ENCODE results near the gene PDE10A.

The PDE10A gene

DNA sequence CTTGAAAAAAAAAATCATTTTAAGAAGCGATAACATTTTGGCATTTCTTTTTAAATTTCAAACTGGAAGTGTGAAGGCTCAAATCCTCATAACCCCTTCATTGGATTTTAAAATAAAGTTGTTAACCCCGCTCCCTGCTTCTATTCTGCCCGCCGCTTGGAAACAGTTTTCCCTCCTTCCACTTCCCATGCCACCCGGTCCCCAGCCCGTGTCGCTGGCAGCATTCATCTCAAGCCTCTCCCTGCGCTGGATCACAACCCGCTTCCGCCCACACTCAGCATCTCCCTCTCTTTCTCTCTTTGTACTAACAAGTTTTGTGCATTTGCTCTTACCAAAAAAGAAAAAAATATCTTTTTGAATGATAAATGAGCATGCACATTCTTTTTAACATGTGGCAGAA, 15.4 kb upstream of the PDE10A start:
- DNase-seq (ENCODE audit: low read depth, low spot score) = no peak

DNA sequence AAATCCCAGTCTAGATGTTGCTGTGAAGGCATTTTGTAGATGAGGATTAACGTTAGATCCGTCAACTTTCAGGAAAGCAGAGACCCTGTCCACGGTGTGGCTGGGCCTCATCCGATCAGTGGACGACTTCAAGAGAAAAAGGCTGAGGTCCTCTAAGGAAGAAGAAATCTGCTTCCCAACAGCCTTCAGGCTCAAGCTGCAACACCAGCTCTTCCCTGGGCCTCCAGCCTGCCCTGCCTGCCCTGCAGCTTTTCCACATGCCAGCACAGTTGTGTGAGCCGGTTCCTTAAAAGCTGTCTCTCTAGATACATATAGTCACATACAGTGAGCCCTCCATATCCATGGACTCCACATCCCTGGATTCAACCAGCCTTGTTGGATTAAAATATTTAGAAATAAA, 14.1 kb upstream of the PDE10A start:
- DNase-seq (ENCODE audit: low read depth, low spot score) = no peak

DNA sequence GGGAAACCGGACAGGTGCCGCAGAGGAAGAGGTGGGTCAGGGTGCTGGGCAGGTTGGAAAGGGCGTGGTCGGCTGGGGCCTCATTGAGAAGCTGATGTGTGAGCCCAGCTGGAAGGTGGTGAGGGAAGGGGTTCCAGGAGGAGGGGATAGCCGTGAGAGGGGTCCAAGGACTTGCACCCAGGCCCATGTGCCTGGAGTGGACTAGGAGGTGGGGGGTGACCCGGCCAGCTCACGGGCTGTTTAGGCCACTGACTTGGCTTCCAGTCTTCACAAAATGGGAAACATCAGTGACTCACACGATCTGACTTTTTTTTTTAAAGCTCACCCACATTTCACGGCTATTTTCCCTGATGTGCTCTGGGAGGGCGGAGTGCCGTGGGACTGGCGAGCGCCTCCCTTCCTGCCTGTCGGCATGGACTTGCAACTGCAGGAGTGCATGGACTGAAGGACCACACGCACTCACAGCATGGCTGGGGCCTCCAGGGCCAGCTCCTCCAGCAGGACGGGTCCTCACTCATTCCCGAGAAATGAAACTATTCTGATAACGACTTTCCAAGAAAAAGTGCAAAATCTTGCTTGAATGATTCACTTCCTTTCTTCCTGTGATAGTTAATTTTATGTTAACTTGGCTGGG, 13.5 kb upstream of the PDE10A start:
- DNase-seq (ENCODE audit: low read depth, low spot score) = no peak

DNA sequence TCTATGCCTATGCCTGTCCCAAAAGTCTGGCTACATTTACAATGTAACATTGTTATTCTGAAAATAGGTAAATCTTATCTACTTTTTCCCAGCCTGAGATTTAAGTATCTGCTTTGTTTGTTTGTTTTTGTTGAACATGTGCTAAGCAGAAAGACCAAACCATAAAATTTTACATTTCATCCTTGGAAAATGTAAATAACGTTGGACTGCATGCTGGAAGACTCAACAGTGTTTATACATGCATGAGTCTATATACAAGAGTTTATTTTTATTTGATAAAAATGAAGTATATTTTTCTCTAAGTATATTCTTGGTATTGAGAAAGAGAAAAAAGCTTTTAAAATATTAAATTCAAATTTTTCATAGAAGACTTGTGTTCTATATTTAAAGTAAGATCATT, 12.1 kb upstream of the PDE10A start:
- DNase-seq (ENCODE audit: low read depth, low spot score) = no peak

DNA sequence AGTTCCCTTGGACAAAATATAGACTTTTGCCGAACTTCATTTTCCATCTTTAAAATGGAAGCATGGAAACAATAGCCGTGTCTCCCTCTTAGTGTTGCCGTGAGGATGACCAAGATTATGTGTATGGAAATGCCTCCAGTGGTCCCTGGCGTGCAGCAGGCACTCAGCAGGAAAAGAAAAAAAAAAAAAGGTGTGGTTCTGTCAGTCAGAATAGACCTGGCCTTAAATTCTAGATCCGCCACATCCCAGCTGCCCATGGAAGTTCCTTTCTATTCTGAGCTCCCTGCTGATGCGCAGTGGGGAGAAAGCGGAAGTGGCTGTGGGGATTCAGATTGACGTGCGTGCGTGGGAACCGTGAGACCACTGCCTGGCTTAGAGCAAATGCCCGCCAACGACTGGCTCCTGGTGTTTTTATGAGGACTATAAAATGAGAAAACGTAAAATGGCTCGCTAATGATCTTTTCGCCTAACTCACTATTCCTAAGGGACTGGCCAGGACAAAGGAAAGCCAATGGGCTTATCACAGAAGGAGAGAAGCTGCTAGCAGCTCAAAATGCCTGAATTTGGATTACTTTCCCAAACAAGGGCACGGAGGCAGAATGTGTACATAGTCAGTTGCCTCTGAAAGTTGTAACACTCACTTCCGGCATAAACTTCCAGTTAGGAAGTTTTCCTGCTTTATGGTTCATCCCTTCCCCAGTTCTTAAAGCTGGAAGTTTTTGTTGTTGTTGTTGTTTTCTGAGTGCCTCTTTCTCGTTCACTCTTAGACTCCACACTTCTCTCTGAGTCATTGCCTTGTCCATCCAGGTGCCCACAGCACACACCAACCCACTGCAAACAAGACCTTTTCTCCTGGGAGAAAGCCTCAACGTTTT, 11.4 kb upstream of the PDE10A start:
- DNase-seq (ENCODE audit: low read depth, low spot score) = peak; percentile 29

DNA sequence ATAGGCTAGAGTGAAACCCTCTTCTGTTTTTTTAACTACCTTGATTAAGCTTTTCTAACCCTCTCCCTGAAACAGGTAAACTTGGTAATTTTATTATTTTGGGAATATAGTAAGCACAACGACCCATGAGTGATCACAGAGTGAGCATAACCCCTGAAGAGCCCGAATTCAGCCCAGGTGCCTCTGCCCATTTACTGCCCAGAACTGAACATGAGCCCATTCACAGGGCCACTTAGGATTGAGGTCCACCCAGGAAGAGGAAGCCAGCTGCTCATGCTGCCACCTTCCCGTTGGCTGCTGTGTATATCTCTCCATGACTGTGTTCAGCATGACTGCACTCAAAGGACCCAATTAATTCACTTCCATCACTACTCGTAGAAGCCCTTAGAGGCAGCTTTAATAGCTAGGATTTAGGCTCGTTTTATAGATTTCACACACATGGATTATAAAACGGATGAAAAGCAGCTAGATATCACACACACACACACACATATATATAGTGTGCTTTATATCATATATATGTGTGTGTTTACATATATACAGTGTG, 8.3 kb upstream of the PDE10A start:
- DNase-seq (ENCODE audit: low read depth, low spot score) = no peak

DNA sequence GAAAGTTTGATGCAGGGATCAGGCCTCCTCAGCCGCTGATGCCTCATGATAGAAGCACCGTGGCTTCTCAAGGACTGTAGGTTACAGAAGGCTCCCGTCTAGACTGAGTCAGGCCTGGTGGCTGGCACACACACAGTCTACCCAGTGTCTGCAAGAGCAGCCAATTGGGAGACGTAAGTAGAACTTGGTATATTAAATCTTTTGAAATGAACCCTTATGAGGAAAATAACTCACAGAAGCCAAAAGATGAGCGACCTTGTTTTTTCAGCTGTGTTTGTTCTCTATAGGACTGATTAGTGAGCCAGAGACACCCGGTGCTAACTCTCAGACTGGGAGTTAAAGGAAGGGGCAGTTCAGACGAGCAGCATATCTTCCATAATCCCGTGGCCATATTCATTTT, 5.9 kb upstream of the PDE10A start:
- no peak for DNase-seq (ENCODE audit: low read depth, low spot score)

DNA sequence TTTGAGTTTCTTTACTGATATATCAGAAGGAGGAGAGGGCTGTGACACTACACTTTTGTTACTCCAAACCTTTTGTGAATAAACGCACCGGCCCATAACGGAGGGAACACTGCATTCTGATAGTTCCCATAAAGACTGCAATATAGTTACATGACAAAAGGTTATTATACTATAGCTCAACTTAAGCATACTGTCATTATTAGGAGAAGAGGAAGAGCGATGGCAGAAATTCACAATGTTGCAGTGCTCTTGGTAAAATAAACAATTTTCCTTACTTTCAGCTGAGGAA, 2.3 kb upstream of the PDE10A start:
- no peak for DNase-seq (ENCODE audit: low read depth, low spot score)

DNA sequence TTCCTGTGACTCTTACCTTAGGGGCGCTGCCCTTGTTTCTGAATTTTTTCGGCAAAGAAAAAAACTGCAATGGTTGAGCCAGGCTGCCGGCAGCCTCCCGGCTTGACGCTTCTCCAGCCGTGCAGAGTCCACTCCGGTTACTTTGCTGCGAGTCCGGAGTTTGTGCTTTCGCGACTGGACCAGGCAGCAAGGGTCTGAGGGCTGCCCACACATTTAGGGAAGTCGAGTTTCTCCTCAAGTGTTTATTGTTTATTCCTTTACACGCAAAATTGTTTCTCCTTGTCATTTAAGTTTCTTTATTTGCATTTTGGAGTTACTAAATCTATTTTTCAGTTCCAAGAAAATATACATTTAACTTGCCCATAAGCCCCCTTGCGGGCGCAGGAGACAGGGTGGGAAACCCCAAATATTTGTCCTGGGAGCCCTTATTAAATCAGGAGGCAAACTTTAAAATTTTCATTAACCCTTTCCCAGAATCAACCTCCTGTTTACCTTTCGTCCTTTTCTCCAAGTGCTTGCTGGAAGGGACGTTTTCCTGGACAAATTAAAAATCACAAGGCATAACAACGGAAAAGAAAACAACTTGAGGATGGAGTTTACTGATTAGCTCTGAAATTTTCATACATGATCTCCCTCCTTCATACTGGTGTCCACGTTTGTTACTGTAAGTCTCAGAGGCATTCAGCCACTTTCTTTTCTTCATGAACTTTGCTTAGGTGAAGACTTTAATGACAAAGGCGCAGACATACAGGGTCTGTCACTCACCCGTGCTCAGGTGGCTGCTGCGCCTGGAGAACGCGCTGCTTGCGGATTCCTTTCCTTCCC, 1.7 kb upstream of the PDE10A start:
- peak; percentile 28 for DNase-seq (ENCODE audit: low read depth, low spot score)

DNA sequence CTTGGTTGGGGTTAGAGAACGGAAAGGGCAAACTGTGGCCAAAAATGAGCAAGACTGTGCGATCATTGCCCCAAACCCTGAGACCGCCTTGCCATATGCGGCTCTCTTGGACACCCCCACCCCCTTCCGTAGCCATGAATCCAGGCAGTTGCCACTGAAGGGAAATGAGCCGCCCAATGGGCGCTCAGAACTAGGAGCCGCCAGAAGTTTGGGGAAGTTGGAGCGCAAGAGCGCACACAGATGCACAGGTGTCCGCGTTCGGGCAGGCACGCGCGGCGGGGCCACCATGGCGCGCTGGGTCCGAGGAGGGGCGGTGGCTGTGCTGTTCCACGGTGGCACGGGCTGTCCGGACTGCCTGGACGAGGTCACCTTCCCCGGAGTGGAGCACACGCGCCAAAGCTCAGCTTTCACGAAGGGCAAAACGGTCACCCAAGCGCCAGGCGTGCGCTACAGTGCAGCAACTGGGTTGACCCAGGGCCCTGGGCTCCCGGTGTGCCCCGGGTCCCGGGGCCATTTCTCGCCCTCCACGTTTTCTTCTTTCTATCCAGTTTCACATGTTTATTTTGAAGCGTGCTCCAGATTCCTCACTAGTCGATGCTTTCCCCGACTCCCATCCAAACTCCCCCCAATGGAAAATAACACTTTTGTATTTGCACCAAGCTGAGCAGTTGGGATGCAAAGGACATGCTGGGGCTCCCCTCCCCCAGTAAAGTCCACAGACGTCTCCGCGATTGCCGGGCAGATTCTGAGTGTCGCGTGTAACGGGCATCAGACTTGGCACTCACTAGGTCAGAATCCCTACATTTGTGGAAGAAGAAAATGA, 906 bp upstream of the PDE10A start:
- DNase-seq (ENCODE audit: low read depth, low spot score) = peak; percentile 27

DNA sequence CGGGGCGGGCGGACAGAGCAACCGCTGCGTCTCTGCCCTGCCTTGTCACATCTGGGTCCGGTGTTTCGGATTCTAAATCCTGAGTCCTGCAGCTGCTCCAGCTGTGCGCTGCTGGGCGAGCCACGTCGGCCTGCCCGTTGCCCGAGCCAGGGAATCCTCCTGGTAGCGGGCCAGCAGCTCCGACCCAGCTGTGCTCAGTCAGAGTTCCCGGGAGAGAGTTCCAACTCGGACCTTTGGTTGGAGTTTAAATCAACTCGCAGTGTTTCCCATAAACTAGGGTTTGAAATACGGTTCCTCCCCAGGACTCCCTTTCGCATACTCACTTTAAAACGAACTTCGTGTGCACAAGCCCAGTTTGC, 315 bp upstream of the PDE10A start:
- DNase-seq (ENCODE audit: low read depth, low spot score) = peak; percentile 52

DNA sequence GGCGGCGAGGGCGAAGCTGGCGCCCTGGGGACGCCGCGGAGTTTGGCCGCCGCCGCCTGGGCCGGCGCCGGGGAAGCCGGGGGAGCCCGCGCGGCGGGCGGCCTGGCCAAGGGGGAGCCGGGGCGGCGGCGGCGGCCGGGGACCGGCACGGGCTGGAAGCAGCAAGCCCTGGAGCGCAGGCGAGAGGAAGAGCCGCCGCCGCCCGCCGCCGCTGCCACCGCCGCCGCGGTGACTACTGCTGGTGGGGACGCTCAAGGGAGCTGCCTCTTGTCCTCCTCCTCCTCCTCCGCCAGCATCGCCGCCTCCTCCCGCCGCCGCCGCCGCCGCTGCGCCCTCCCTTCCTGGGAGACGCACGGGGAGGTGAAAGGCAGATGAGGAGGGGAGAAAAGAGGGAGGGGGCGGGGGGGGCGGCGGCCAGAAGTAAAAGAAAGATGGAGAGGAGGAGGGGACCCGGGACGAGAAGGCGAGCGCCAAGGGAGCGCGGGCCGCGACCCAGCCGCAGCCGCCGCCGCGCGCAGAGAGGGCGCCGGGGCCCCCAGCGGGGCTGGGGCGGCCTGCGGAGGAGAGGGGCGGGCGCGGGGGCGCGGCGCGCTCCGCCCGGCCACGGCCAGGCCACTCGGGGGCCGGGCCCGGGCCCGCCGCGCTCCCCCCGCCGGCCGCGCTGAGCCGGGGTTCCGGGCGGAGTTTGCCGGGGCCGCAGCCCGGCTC, 846 bp downstream of the PDE10A start:
- DNase-seq (ENCODE audit: low read depth, low spot score) = peak; percentile 49

DNA sequence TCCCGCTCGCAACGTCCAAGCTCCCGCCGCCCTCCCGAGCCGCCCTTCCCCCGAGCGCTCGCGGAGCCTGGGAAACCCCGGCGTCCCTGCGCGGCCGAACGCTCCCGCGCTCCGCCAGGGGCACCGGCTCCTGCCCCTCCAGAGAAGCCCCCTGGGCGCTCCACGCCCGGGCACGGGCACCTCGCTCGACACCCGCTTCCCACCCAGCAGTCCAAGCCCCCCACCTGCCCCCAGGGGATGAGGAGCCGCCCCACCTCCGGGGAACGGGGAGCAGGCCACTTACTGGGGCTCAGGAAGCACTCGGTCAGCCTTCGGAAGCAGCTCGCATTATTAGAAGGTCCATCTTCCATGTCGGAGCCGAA, 1.4 kb downstream of the PDE10A start:
- DNase-seq (ENCODE audit: low read depth, low spot score) = no peak

DNA sequence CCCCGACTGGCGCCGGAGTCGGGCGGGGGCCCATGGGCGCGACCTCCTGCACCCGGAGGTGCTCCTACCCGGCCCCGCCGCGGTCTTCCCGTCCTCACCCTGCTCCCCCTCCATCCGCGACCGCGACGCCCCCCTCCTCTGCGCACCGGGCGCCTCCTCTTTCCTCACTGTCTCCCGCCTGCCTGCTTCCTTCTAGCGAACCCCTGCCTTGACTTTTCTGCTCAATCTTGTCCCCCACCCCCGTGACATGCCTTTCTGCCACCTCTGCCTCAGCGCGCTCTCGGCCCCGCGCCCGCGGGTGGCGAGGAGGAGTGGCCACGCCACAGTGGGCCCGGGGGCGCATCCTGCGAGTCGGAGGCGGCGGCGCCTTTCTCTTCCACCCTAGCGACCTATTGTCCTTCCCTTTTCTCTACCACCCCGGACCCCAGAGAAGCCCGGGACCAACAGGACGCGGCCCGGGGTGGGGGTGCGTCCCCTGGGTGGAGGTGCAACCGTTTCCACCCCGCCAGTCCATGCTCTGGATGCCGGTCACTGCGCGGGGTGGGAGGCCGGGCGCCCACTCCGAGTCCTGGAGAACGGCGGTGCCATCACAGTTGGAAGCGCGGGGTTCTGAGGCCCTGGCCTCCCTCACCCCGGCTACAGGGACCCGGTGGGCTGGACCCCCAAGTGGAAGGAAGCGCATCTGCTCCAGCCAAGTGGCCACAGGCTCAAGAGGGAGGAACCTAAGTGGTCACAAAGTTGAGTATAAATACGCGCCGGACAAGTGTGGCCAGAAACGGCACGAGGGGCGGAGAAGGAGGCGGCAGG, 2.0 kb downstream of the PDE10A start:
- peak; percentile 28 for DNase-seq (ENCODE audit: low read depth, low spot score)

DNA sequence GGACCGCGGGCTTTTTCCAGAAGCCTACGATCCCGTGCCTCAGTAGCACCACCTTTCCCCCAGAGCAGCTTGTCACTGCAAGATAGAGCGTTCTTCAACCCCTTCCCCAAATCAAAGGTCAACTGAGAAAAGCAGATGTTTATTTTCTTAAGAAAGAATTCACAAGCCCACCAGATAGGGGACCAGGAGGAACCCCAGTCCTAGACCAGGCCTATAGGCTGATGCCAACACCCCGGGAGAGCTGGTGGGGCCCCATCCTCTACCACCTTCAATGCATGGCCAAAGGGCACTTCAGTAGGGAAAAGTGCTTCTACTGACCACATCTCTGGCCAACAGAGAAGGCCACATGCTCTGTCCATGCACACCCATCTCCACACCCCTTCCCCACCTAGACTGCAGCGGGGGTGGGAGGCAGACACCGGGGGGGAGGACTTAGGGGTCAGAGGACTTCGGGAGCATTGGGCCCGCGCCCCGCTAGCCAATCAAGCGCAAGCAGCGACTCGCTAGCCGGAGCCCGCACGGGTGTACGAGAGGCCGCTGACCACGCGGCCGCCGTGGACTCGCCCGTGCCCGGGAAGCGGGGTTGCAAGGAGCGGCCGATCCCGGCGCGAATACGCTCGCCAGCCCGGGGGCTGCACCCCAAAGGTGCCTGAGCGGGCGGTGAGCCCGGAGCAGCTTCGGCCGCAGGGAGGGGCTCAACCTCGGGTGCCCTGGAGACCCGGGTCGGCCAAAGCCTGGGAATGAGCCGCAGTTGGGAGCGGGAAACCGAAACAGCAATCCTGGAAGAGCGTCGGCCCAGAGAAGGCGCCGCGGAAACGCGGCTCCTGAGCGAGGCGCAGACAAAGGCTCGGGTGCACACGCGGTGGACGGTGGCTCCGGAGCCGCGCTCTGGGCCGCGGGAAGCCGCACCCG, 2.8 kb downstream of the PDE10A start:
- DNase-seq (ENCODE audit: low read depth, low spot score) = peak; percentile 45

DNA sequence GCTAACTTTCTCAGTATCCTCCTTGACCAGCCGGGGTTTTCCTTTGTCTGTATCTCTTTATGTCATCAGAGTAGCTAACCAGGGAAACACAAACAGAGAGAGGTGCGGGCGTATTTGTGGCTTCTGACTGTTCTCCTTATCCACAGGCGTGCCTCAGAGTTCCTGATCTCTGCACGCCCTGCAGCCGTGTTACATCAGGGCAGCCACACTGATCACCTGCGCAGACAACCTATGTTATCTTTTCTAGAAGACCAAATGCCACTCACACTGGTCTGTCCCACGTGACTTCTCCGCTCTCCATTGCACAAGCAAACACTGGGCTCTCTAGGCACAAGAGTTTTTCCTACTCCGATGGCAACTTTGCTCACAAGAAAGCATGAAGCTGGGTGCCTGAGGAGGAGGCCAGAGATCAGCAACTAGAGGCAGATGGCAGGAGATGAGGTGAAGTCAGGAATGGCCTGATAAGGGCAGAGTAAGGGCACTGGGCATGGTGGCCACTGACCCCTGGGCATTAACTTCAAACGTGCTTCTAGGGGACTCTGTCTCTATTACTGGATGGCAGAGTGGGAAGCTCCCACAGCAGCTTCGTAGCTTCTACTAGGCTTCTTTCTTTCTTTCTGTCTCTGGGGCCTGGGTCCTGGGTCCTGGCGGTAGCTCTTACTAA, 4.5 kb downstream of the PDE10A start:
- DNase-seq (ENCODE audit: low read depth, low spot score) = peak; percentile 56

DNA sequence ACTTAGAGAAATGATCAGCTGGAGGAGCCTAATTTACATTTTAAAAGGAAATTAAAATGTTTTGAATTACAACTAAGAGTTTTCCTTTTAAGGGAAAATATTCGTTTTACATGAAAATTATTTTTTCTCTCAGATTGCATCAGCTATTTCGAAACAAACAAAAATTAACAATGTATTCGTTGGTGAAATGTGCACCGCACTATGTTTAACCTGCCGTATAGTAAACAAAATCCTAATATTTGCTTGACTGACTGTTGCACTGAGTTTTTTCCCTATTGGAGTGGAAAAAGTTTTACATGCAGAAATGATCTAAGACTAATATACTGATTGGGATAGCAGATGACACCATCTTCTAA, 5.7 kb downstream of the PDE10A start:
- no peak for DNase-seq (ENCODE audit: low read depth, low spot score)

DNA sequence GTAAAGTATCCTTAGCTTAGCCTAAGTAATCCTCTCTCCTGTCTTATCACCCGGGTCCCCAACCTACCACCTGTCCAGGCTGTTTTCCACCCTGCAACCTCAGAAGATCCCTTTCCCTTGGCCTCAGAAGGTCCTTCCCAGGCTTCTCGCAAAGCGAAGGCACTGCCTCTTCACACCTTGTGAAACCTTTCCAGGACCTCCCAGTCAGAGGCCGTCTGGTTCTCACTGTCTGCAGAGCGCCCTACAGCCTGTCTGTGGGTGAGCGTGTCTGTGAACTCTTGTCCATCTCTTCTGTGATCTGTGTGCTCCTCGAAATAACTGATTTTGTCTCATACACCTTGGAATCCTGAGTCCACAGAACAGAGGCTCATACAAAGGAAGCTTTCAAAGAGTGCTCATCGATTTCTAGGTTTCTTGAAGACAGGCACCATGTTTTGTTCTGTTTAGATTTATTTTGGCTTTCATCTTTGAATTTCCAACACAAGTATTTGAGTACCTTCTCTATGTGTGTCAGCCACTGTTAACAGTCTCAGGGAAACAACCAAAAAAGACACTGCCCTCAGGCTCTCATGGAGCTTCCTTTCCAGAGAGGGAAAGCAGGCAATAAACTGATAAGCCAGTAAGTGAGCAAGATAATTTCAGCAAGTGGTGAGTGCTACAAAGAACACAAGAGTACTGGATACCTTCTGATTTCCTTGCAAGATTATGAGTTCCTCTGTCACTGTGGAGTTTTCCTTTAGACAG, 6.3 kb downstream of the PDE10A start:
- peak; percentile 36 for DNase-seq (ENCODE audit: low read depth, low spot score)

All from ELF-1 (cell line).